Measurements from ENCODE around the gene PDGFB. TPM values are rescaled to one million over a fixed set of nuclear protein-coding genes. Genes with fewer than 3 reads are reported as not detected.

The PDGFB gene
- total RNA-seq, 1 donor from 2014 or later, result 16.5 TPM

- Mint-ChIP-seq H3K4me1 (ENCODE audit: low read depth) (peaks cover 4% of the 10 kb centered on the region), H3K27ac (ENCODE audit: unreplicated experiment) (no peak overlapping the region), H3K36me3 (ENCODE audit: low read depth) (peaks cover 15% of the 10 kb centered on the region), H3K27me3 (ENCODE audit: low read depth) (no peaks in the 10 kb centered on the region), H3K9me3 (ENCODE audit: low read depth) (no peaks in the 10 kb centered on the region), H3K4me3 (ENCODE audit: unreplicated experiment) (no peak overlapping the region)
- DNase-seq (ENCODE audit: low spot score), result no peak
- TF ChIP-seq CTCF (IDR thresholded peaks at IDR 0.05), result no peak
Measured at GRCh38 chr22:39225591-39225990, 19.2 kb downstream of the PDGFB start.

GRCh38 chr22:39224550-39224949, 20.2 kb downstream of the PDGFB start:
- Mint-ChIP-seq H3K9me3 (ENCODE audit: low read depth) (no peaks in the 10 kb centered on the region), H3K27ac (ENCODE audit: unreplicated experiment) (no peak overlapping the region), H3K4me1 (ENCODE audit: low read depth) (no peaks in the 10 kb centered on the region), H3K4me3 (ENCODE audit: unreplicated experiment) (no peak overlapping the region), H3K36me3 (ENCODE audit: low read depth) (peaks cover 15% of the 10 kb centered on the region), H3K27me3 (ENCODE audit: low read depth) (no peaks in the 10 kb centered on the region)
- peak; percentile 58 for DNase-seq (ENCODE audit: low spot score)
- no peak for TF ChIP-seq CTCF (IDR thresholded peaks at IDR 0.05)

- Mint-ChIP-seq H3K27me3 (ENCODE audit: low read depth) (no peaks in the 10 kb centered on the region), H3K9me3 (ENCODE audit: low read depth) (no peaks in the 10 kb centered on the region), H3K36me3 (ENCODE audit: low read depth) (peaks cover 9% of the 10 kb centered on the region), H3K27ac (ENCODE audit: unreplicated experiment) (no peak overlapping the region), H3K4me3 (ENCODE audit: unreplicated experiment) (no peak overlapping the region), H3K4me1 (ENCODE audit: low read depth) (no peaks in the 10 kb centered on the region)
- DNase-seq (ENCODE audit: low spot score), result peak; percentile 68
- no peak for TF ChIP-seq CTCF (IDR thresholded peaks at IDR 0.05)
Measured at GRCh38 chr22:39223091-39223710, 21.6 kb downstream of the PDGFB start.

- Mint-ChIP-seq H3K9me3 (ENCODE audit: low read depth) (peaks cover 2% of the 10 kb centered on the region), H3K36me3 (ENCODE audit: low read depth) (peaks cover 7% of the 10 kb centered on the region), H3K4me3 (ENCODE audit: unreplicated experiment) (no peak overlapping the region), H3K27me3 (ENCODE audit: low read depth) (no peaks in the 10 kb centered on the region), H3K4me1 (ENCODE audit: low read depth) (no peaks in the 10 kb centered on the region), H3K27ac (ENCODE audit: unreplicated experiment) (no peak overlapping the region)
- DNase-seq (ENCODE audit: low spot score), result peak; percentile 39
- no peak for TF ChIP-seq CTCF (IDR thresholded peaks at IDR 0.05)
Measured at GRCh38 chr22:39221999-39222686, 22.6 kb downstream of the PDGFB start.

- peaks cover 9% of the 10 kb centered on the region for H3K36me3 Mint-ChIP-seq (ENCODE audit: low read depth)
- no peaks in the 10 kb centered on the region for H3K4me1 Mint-ChIP-seq (ENCODE audit: low read depth)
- no peak overlapping the region for H3K27ac Mint-ChIP-seq (ENCODE audit: unreplicated experiment)
- peaks cover 4% of the 10 kb centered on the region for H3K9me3 Mint-ChIP-seq (ENCODE audit: low read depth)
- no peak for TF ChIP-seq CTCF (IDR thresholded peaks at IDR 0.05)
- H3K4me3 Mint-ChIP-seq (ENCODE audit: unreplicated experiment), result no peak overlapping the region
- peak; percentile 18 for DNase-seq (ENCODE audit: low spot score)
- H3K27me3 Mint-ChIP-seq (ENCODE audit: low read depth), result no peaks in the 10 kb centered on the region
Measured at GRCh38 chr22:39220890-39221850, 23.6 kb downstream of the PDGFB start.
